GM12865 (cell line): ENCODE data around the gene BSN.

Source experiments
- DNase-seq: peaks from one replicate; pipeline ENCODE4 v3.0.0; 2010; ENCODE audit warnings: low read depth
- H3K4me3 ChIP-seq: 2 replicates; pipeline ENCODE4 v1.5.1; 2011; ENCODE audit warnings: mild to moderate bottlenecking, low read depth, low read length, control low read depth
- TF ChIP-seq, protein P1 (sequence below): IDR thresholded peaks from 2 replicates; pipeline ENCODE4 v1.5.1; 2011; ENCODE audit warnings: low read length, control low read depth, low read depth, inconsistent platforms; ENCODE audit not compliant: insufficient read depth; ENCODE audit errors: missing control alignments

Gene BSN

DNA sequence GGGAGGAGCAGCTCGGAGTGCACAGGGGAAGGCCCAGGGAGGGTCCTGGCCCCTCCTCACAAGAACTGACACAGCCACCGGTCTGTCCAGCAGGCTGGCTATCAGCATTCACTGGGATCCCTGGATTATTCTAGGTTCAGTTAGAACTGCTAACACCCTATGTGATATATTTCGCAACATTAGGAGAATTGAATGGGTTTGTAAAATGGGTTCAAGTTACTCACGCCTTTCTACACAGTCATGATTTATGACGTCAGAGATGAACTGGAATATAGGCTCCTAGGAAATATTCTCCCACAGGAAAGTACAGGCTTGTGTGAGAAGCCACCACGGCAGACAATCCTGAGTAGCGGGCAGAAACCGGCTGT is 969 bp upstream of the BSN start:
- TF ChIP-seq, protein P1, sequence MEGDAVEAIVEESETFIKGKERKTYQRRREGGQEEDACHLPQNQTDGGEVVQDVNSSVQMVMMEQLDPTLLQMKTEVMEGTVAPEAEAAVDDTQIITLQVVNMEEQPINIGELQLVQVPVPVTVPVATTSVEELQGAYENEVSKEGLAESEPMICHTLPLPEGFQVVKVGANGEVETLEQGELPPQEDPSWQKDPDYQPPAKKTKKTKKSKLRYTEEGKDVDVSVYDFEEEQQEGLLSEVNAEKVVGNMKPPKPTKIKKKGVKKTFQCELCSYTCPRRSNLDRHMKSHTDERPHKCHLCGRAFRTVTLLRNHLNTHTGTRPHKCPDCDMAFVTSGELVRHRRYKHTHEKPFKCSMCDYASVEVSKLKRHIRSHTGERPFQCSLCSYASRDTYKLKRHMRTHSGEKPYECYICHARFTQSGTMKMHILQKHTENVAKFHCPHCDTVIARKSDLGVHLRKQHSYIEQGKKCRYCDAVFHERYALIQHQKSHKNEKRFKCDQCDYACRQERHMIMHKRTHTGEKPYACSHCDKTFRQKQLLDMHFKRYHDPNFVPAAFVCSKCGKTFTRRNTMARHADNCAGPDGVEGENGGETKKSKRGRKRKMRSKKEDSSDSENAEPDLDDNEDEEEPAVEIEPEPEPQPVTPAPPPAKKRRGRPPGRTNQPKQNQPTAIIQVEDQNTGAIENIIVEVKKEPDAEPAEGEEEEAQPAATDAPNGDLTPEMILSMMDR: no peak
- H3K4me3 ChIP-seq: no peak overlapping the region; the same call in 1 of the 2 replicates
- DNase-seq: no peak

DNA sequence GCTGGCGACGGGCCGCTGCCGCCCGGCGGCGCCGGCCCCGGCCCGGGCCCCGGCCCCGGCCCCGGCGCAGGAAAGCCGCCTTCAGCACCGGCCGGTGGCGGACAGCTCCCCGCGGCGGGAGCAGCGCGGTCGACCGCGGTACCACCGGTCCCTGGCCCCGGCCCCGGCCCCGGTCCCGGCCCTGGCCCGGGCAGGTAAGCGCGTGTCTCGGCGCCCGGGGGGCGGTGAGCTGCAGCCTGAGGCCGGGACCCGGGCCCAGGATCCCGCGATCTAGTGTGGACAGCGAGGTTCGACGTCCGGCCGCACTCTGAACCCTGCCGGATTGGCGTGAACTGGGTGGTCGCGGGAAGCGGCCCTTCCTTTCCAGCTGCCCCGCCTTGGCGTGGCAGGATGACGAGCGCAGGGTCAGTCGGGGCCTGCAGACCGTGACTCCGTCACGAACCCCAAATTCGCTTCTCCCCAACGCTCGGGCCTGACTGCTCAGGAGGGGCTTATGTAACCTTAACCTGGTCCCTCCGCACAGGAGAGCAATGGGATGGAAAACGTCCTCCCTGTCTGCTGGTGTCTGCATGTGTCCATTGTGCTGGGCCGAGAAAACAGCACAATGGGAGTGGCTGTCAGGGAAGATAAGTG is 472 bp downstream of the BSN start:
- no peak for DNase-seq
- peak overlapping the region; percentile 34 for H3K4me3 ChIP-seq
- TF ChIP-seq, protein P1: no peak

DNA sequence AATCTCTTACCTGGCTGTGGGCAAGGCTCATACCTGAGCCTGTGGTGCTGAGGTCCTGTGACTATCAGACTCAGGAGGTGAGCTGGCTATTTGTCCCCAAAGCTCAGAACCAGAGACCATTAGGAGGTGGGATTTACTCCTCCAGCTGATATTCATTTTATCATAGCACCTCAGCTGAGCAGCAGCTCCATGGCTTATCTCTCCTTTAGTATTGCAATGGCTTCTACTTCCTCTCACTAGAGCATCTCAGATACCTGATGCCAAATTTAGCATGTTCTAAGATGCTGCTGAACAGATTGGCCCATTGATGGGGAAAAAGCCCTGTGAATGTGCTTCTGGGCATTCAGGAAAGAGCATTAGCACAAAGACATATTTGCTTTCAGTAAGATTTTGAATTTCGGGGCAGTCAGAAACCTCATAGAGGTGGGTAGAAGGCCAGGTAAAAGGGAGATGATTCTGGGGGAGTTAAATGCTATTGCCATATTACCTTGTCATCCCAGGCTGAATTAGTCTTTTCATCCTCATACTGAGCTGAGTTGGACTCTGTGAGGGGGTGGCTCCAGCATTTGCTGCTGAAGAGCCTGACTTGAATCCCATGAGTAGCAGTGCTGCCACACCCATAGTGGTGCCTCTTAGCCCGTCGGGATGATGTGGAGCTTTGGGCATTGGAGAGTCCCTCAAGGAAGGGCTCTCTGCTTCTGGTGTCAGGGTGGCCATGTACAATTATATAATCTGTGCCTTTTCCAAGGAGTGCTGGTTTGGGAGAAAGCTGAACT is 2.4 kb downstream of the BSN start:
- TF ChIP-seq, protein P1: no peak
- H3K4me3 ChIP-seq: no peak overlapping the region
- DNase-seq: no peak

DNA sequence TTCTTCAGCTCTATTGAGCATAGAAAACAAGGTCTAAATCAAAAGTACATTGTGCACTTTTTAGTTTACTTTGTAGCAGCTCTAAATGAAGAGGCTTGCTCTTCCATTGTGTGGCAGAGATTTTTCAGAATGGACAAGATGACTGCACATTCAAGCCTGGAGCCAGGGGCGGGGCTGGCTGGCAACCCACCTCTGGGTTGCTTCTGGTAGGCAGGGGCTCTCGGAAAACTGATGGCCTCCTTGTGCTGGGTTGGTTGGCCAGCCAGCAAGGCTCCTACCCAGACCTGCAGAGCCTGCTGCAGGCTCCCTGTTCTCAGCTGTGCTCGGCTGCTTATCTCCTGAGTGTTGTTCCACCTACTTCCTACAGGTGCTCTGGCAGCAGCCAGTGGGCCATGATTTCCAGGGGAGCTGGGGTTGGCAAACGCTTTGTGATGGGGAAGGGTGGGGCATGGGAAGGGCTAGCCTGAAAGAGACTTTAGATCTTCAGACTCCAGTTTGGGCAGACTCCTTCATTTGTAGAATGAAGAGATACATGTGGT is 8.8 kb downstream of the BSN start:
- DNase-seq: no peak
- no peak overlapping the region for H3K4me3 ChIP-seq
- TF ChIP-seq, protein P1: no peak

DNA sequence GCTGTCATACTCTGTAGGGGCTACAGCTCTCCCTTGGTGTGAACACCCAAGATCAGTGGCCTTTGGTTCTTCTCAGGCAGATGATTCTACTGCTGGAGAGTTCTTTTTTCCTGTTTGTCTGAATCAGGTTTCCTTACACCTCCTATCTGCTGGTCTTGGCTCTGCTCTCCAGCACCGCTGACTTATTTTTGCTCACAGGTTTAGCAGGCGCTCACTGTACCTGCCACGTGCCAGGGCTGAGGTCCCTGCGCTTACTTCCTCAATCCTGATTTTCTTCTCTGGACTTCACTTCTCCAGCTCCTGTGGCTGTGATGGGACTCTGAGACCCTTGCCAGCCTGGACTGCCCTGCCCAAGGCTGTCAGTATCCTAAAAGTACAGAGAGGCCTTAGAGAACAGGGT is 9.5 kb downstream of the BSN start:
- H3K4me3 ChIP-seq: no peak overlapping the region
- no peak for DNase-seq
- TF ChIP-seq, protein P1: no peak

DNA sequence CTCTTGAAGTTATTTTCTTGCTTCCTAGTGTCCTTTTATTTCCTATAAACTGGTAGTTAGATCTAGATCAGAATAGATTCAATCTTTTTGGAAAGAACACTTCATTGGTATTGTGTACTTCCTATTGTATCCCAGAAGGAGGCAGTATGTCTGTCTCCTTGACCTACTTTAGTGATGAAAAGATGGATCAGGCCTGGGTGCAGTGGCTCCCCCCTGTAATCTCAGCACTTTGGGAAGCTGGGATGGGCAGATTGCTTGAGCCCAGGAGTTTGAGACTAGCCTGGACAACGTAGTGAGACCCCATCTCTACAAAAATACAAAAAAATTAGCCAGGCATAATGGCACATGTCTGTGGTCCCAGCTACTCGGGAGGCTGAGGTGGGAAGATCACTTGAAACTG is 12.0 kb downstream of the BSN start:
- H3K4me3 ChIP-seq: no peak overlapping the region
- TF ChIP-seq, protein P1: peak; percentile 23
- peak; percentile 7 for DNase-seq
